OCI-LY3 (cell line): ENCODE results near the gene ZNF827.

Source experiments
- H2AFZ ChIP-seq: fragments of 200-600, 300-600 bp; shearing (Covaris generic); 2 replicates; pipeline ENCODE4 v1.6.0; 2014; ENCODE audit warnings: antibody characterized with exemption, low read depth, low read length
- H3K27ac ChIP-seq: fragments of 200-600, 300-600 bp; sonication (generic); 2 replicates; pipeline ENCODE4 v1.5.1; 2014; ENCODE audit warnings: mild to moderate bottlenecking, low read length, moderate library complexity, mixed read lengths
- H3K27me3 ChIP-seq: fragments of 200-600, 300-600 bp; sonication (generic); 2 replicates; pipeline ENCODE4 v1.6.1; 2014; ENCODE audit warnings: low read depth, low read length, mixed read lengths
- H3K36me3 ChIP-seq: fragments of 200-600, 300-600 bp; sonication (generic); replicated peaks from 2 replicates; pipeline ENCODE3; 2014; ENCODE audit warnings: low read depth, low read length, mixed read lengths
- H3K4me1 ChIP-seq: fragments of 300-600, 200-600 bp; sonication (generic); 2 replicates; pipeline ENCODE4 v1.6.1; 2014; ENCODE audit warnings: low read length, mixed read lengths
- H3K4me2 ChIP-seq: fragments of 200-600, 300-600 bp; sonication (generic); 2 replicates; pipeline ENCODE4 v1.6.1; 2014; ENCODE audit warnings: low read length, mixed read lengths
- H3K4me3 ChIP-seq: fragments of 300-600, 200-600 bp; sonication (generic); 2 replicates; pipeline ENCODE4 v1.5.1; 2014; ENCODE audit warnings: antibody characterized with exemption, mild to moderate bottlenecking, low read length, moderate library complexity
- H3K79me2 ChIP-seq: fragments of 300-600, 200-600 bp; shearing (Covaris generic); 2 replicates; pipeline ENCODE4 v1.6.1; 2014; ENCODE audit warnings: mild to moderate bottlenecking, low read length, mixed read lengths
- H3K9ac ChIP-seq: fragments of 300-600, 200-600 bp; shearing (Covaris generic); 2 replicates; pipeline ENCODE4 v1.6.0; 2014; ENCODE audit warnings: mild to moderate bottlenecking, low read length, moderate library complexity
- H3K9me3 ChIP-seq: fragments of 200-600, 300-600 bp; shearing (Covaris generic); 2 replicates; pipeline ENCODE4 v1.6.1; 2014; ENCODE audit warnings: low read length, mixed read lengths; ENCODE audit not compliant: insufficient read depth
- H4K20me1 ChIP-seq: fragments of 200-600, 300-600 bp; sonication (generic); 2 replicates; pipeline ENCODE4 v1.6.1; 2016; ENCODE audit warnings: low read length, mixed read lengths; ENCODE audit not compliant: insufficient read depth
- CTCF ChIP-seq: fragments of 200-600, 300-600 bp; sonication (generic); IDR thresholded peaks from 2 replicates; pipeline ENCODE4 v1.5.1; 2014; ENCODE audit warnings: antibody characterized with exemption, low read length, low read depth
- EZH2phosphoT487 ChIP-seq: fragments of 200-600 bp; shearing (Covaris generic); IDR thresholded peaks from 2 replicates; pipeline ENCODE4 v1.6.1; 2018; ENCODE audit warnings: antibody characterized with exemption, mixed run types, low read depth

The ZNF827 gene, protein sequence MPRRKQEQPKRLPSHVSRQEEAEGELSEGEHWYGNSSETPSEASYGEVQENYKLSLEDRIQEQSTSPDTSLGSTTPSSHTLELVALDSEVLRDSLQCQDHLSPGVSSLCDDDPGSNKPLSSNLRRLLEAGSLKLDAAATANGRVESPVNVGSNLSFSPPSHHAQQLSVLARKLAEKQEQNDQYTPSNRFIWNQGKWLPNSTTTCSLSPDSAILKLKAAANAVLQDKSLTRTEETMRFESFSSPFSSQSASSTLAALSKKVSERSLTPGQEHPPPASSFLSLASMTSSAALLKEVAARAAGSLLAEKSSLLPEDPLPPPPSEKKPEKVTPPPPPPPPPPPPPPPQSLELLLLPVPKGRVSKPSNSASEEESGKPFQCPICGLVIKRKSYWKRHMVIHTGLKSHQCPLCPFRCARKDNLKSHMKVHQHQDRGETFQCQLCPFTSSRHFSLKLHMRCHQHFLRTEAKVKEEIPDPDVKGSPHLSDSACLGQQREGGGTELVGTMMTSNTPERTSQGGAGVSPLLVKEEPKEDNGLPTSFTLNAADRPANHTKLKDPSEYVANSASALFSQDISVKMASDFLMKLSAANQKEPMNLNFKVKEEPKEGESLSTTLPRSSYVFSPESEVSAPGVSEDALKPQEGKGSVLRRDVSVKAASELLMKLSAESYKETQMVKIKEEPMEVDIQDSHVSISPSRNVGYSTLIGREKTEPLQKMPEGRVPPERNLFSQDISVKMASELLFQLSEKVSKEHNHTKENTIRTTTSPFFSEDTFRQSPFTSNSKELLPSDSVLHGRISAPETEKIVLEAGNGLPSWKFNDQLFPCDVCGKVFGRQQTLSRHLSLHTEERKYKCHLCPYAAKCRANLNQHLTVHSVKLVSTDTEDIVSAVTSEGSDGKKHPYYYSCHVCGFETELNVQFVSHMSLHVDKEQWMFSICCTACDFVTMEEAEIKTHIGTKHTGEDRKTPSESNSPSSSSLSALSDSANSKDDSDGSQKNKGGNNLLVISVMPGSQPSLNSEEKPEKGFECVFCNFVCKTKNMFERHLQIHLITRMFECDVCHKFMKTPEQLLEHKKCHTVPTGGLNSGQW

DNA sequence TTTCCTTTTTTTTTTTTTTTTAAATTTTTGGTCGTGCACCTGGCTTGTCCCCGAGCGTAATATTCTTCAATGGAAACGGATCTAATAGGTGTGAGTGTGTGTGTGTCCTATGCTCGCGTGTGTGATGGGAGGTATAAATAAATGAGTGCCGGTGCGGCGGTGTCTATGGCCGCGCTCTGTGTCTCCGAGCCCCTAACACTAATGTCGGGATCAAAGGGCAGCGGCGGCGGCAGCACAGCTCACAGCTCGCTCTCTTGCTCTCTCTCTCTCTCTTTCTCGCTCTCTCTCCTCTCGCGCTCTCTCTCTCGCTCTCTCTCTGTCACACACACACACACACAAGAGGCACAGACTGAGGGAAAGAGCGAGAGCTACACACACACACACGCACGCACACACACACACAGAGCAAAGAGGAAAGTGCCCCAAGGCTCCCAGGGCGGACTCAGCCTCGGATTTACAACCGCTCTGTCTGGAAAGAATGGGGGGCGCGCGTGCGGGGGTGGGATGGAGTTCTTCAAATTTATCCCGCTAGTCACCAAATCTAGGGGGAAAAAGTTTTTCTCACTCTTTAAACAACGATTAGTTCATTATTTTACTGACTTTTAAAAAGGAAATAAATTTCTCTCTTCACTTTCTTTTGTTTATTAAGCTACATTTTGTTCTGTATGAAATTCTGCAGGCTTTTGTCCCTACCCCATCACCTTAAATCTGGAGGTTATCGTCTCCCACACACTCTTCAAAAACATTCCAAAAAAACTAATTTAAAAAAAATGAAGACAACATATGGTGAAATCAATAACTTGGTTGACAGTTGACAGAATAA lies at the start of gene ZNF827:
Gene ZNF827, minus strand, starts transcription at position 206 of the 823 bp plus-strand sequence. CDS start 416 bp downstream, outside the sequence.
- peak within 1 kb of the TSS; percentile 87 for H3K4me3 ChIP-seq
- H3K4me1 ChIP-seq = peaks cover 35% of the 10 kb centered on the region
- H2AFZ ChIP-seq = peak within 1 kb of the TSS; percentile 82

DNA sequence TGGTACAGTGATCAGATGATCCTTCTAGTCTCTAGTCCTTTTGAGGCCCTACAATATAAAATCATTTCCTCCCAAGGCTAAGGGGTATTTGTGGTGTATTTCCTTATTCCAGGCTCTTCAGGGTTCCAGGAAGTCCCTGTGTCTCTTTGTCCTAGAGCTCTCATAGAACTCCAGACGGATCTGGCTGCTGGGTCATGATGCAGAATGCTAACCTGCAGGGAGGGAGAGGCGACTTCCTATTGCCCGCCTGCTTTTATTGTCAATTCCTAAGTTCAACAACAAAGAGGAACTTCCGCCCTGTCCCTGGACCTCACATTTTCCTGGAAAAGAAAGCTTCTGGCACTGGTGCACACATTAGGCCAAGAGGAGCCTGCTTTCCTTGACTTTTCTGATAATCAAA lies 45.9 kb upstream of the ZNF827 start:
- H3K79me2 ChIP-seq = no peaks in the 10 kb centered on the region
- no peaks in the 10 kb centered on the region for H3K36me3 ChIP-seq
- H3K4me2 ChIP-seq = no peak overlapping the region
- no peaks in the 10 kb centered on the region for H4K20me1 ChIP-seq
- TF ChIP-seq CTCF (no peak), EZH2phosphoT487 (no peak)
- no peak overlapping the region for H3K9ac ChIP-seq
- H3K27ac ChIP-seq = no peak overlapping the region
- H3K9me3 ChIP-seq = no peaks in the 10 kb centered on the region
- no peaks in the 10 kb centered on the region for H3K4me1 ChIP-seq
- H3K4me3 ChIP-seq = no peak overlapping the region
- H2AFZ ChIP-seq = no peak overlapping the region
- H3K27me3 ChIP-seq = no peaks in the 10 kb centered on the region

More for the DNA sequence above, at the start of gene ZNF827:
- peaks cover 8% of the 10 kb centered on the region for H4K20me1 ChIP-seq
- H3K9me3 ChIP-seq = no peaks in the 10 kb centered on the region
- peak within 1 kb of the TSS; percentile 72 for H3K4me2 ChIP-seq
- no peaks in the 10 kb centered on the region for H3K36me3 ChIP-seq
- peak within 1 kb of the TSS; percentile 97 for H3K9ac ChIP-seq
- H3K27me3 ChIP-seq = peaks cover 4% of the 10 kb centered on the region; the same call in 1 of the 2 replicates
- TF ChIP-seq CTCF (no peak), EZH2phosphoT487 (no peak)
- H3K79me2 ChIP-seq = peaks cover 43% of the 10 kb centered on the region
- peak within 1 kb of the TSS; percentile 72 for H3K27ac ChIP-seq

DNA sequence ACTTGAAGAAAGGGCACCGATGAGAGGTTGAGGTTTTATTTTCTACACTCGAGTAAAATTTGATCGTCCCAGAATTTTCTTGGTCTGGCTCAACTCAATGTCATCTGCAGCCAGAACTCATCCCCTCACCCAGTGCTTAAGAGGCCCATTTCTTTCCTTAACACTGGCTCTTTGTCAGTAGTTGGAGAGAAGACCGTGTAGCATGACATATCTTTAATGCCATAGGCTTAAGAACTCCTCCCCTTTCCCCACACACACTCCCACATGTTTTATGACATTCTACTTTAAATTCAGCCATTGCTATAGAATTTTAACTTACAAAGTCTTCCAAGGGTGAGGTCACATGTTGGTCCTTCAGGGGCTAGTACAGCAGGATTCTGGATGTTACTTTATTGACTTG lies 44.2 kb upstream of the ZNF827 start:
- H4K20me1 ChIP-seq = no peaks in the 10 kb centered on the region
- H3K27ac ChIP-seq = no peak overlapping the region
- no peak overlapping the region for H3K9ac ChIP-seq
- TF ChIP-seq CTCF = no peak
- TF ChIP-seq EZH2phosphoT487 = no peak
- H3K4me1 ChIP-seq = no peaks in the 10 kb centered on the region
- no peak overlapping the region for H3K4me3 ChIP-seq
- H3K79me2 ChIP-seq = no peaks in the 10 kb centered on the region
- no peak overlapping the region for H2AFZ ChIP-seq
- H3K9me3 ChIP-seq = no peaks in the 10 kb centered on the region
- H3K4me2 ChIP-seq = no peak overlapping the region
- H3K36me3 ChIP-seq = no peaks in the 10 kb centered on the region
- no peaks in the 10 kb centered on the region for H3K27me3 ChIP-seq
